Kidney capillary endothelial cell (primary cell): ENCODE measurements around the gene ADGRB2.

ENCODE experiments used
- DNase-seq: peaks from one replicate; pipeline ENCODE4 v3.0.0-alpha.2; 2018; ENCODE audit warnings: low spot score

The ADGRB2 gene

GRCh38 chr1:31702836-31703404, 61.2 kb downstream of the ADGRB2 start:
- DNase-seq, result no peak

GRCh38 chr1:31701091-31701736, 62.9 kb downstream of the ADGRB2 start:
- peak; percentile 93 for DNase-seq

GRCh38 chr1:31700468-31701090, 63.6 kb downstream of the ADGRB2 start:
- no peak for DNase-seq

- DNase-seq, result no peak
Observed at GRCh38 chr1:31699341-31699891, 64.7 kb downstream of the ADGRB2 start.

GRCh38 chr1:31697369-31697984, 66.7 kb downstream of the ADGRB2 start:
- DNase-seq, result no peak

- DNase-seq, result no peak
Observed at GRCh38 chr1:31696242-31696641, 67.9 kb downstream of the ADGRB2 start.

- DNase-seq, result no peak
Observed at GRCh38 chr1:31695327-31695726, 68.8 kb downstream of the ADGRB2 start.

GRCh38 chr1:31694964-31695313, 69.2 kb downstream of the ADGRB2 start:
- DNase-seq, result no peak

GRCh38 chr1:31694069-31694963, 69.8 kb downstream of the ADGRB2 start:
- no peak for DNase-seq

- DNase-seq, result no peak
Observed at GRCh38 chr1:31693231-31693630, 70.9 kb downstream of the ADGRB2 start.

GRCh38 chr1:31691951-31692350, 72.2 kb downstream of the ADGRB2 start:
- DNase-seq, result no peak

GRCh38 chr1:31691446-31691845, 72.7 kb downstream of the ADGRB2 start:
- no peak for DNase-seq

GRCh38 chr1:31690921-31691320, 73.2 kb downstream of the ADGRB2 start:
- no peak for DNase-seq

GRCh38 chr1:31689854-31690253, 74.3 kb downstream of the ADGRB2 start:
- DNase-seq, result peak; percentile 94

- DNase-seq, result no peak
Observed at GRCh38 chr1:31689379-31689778, 74.8 kb downstream of the ADGRB2 start.

- no peak for DNase-seq
Observed at GRCh38 chr1:31688233-31688918, 75.8 kb downstream of the ADGRB2 start.

GRCh38 chr1:31687601-31688000, 76.5 kb downstream of the ADGRB2 start:
- no peak for DNase-seq

- DNase-seq, result no peak
Observed at GRCh38 chr1:31685795-31686194, 78.3 kb downstream of the ADGRB2 start.

GRCh38 chr1:31683997-31684396, 80.1 kb downstream of the ADGRB2 start:
- no peak for DNase-seq

- DNase-seq, result no peak
Observed at GRCh38 chr1:31681415-31681814, 82.7 kb downstream of the ADGRB2 start.

GRCh38 chr1:31679676-31680230, 84.4 kb downstream of the ADGRB2 start:
- DNase-seq, result no peak
